Erythroblast (primary cell): ENCODE measurements around the gene GALNT9.

Experiments used
- DNase-seq, 2 experiments: peaks; one replicate each; lab custom pipeline; 2025; lab: John Stamatoyannopoulos, UW
- GATA1 ChIP-seq: IDR thresholded peaks from 2 replicates; pipeline ENCODE4 v1.6.1; 2011; ENCODE audit warnings: low read depth, mild to moderate bottlenecking, control low read depth, low read length, moderate library complexity
- POLR2A ChIP-seq: IDR thresholded peaks from 2 replicates; pipeline ENCODE4 v1.6.1; 2011; ENCODE audit warnings: mild to moderate bottlenecking, low read length

Gene GALNT9

GRCh38 chr12:132181570-132182200 lies 147.7 kb downstream of the GALNT9 start:
- no peak for TF ChIP-seq GATA1
- DNase-seq = no peak

- TF ChIP-seq GATA1 = no peak
- no peak for TF ChIP-seq POLR2A
- no peak for DNase-seq
Observed at GRCh38 chr12:132180648-132181546, 148.5 kb downstream of the GALNT9 start.

- no peak for TF ChIP-seq GATA1
- TF ChIP-seq POLR2A = no peak
- no peak for DNase-seq
Observed at GRCh38 chr12:132179431-132180362, 149.7 kb downstream of the GALNT9 start.

- no peak for TF ChIP-seq GATA1
- no peak for TF ChIP-seq POLR2A
- DNase-seq = no peak
Observed at GRCh38 chr12:132178801-132179401, 150.5 kb downstream of the GALNT9 start.

GRCh38 chr12:132178316-132178715 lies 151.1 kb downstream of the GALNT9 start:
- no peak for DNase-seq
- TF ChIP-seq POLR2A (no peak), GATA1 (no peak)

- TF ChIP-seq GATA1 = no peak
- DNase-seq = no peak
Observed at GRCh38 chr12:132176920-132177551, 152.4 kb downstream of the GALNT9 start.

- DNase-seq = no peak
- TF ChIP-seq GATA1 = no peak
- no peak for TF ChIP-seq POLR2A
Observed at GRCh38 chr12:132176385-132176919, 152.9 kb downstream of the GALNT9 start.

- no peak for DNase-seq
Observed at GRCh38 chr12:132175496-132176384, 153.6 kb downstream of the GALNT9 start.

GRCh38 chr12:132174839-132175490 lies 154.4 kb downstream of the GALNT9 start:
- no peak for TF ChIP-seq GATA1
- no peak for TF ChIP-seq POLR2A
- no peak for DNase-seq

More at GRCh38 chr12:132175496-132176384, 153.6 kb downstream of the GALNT9 start:
- TF ChIP-seq GATA1 (no peak), POLR2A (no peak)

- no peak for DNase-seq
- no peak for TF ChIP-seq GATA1
- no peak for TF ChIP-seq POLR2A
Observed at GRCh38 chr12:132174015-132174838, 155.2 kb downstream of the GALNT9 start.
